ENCODE measurements around the gene AK8.

Gene AK8

DNA sequence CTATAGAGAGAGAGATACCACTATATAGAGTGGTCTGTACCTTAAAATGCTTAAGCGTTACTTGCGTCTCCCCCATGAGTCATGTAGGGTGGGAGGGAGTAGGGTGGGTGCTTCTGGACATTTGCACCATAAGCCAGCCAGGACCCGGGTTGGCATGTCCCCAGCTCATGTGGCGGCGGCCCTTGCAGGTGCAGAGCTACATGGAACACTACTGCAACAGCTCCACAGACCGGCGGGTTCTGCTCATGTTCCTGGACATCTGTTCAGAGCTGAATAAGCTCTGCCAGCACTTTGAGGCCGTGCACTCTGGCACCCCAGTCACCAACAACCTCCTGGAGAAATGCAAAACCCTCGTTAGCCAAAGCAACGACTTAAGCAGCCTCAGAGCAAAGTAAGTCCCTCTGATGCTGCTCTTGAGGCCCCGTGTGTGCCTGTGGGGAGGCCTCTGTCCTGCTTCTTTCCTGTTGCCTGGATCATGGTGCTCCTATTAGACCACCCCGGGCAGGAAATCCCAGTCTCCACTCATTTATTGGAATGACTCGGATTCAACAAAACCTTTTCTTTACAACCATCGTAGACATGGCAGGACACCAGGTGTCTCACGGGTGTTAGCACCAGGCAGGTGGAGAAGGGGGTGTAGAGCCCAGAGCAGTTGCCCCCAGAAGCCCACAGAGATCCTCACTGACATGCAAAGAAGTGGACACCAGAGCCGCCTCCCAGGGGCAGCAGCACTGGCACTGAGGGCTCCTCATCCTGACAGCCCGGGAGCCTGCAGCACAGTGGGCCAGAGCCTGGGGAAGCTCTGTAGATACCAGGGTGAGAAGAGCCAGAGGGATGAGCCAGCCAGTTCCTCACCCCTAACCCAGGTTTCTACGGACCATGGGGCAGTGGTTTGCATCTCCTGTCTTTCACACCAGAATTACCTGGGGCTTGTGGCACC is 9.4 kb upstream of the AK8 start:
- no peak for DNase-seq

DNA sequence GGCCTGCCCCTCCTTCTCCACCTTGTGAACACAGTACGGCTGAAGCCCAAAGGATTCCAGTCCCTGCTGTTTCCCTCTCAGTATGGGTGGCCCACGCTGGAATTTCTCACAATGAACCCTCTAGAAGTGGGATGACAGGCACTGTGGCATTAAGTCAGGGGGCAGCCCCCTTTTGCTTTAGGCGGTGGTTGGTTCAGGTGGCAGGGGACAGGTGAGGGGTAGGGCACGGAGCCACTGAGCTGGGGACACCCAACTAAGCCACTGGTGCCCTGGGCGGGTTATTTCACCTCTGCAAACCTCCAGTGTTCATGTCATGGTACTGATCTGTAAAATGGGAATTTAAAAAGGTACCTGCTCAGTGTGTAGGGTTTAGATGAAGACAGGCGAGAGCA is 8.2 kb upstream of the AK8 start:
- DNase-seq, result no peak

DNA sequence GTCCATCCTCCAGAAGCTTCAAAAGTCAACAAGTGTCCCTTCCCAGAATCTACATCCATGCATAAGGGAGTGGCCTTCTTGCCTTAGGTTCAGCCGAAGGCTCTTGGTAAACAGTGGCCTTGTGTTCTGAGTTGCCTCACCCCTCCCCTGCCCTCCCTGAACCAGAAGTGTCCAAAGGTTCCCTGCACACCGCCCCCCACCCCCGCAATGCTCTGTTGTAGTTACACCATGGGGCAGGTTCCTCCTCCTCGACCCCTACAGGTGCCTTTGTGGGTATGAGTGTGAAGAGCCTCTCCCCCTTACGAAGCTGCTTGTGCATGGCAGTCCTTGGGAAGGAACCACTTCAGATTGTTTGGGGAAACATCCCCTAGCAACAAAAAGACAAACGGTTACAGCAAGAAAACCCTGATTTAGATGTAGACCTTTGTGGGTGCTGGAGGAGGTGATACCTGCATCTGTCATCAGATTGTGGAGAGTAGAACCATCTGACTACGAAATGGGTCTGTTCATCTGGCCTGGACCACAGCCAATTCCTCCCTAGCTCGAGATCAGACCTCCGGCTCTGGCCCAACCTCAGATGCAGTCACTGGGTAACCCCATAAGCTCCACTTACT is 7.7 kb upstream of the AK8 start:
- no peak for DNase-seq

DNA sequence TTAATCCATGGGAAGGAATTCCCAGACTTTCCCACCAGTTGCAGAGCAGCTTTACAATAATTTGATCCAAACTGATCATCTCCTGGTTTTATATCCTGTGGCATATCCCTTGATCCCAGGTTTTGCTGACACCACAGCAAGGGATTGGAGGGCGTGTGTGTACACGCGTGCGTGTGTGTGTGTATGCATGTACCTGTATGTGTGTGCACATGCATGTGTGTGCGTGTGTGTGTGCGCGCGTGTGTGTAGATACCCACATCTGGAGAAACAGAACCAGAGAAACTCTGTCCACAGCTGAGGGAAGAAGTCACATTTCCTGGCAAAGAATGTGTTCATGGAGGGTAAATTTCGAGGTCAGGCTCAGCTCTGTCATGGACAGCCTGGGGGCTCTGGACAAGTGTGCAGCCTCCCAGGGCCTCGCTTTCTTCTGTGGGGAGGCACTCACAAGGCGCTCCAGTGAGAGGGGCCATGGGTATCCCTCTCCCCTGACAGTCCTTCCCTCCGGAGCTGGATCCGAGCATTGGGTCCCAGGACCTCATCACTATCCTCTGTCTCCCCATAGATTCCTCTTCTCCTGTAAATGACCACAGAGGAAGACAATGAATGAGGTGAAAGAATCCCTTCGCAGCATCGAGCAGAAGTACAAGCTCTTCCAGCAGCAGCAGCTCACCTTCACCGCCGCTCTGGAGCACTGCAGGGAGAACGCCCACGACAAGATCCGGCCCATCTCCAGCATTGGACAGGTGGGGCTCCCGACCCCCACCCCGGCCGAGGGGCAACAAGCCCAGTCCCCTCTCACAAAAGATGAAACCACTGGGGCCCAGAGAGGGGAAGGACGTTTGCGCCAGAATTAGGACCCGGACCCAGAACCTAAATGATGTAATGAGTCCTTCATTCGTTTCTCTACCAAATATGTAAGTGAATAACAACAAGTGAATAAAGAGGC is 5.5 kb upstream of the AK8 start:
- DNase-seq, result no peak

DNA sequence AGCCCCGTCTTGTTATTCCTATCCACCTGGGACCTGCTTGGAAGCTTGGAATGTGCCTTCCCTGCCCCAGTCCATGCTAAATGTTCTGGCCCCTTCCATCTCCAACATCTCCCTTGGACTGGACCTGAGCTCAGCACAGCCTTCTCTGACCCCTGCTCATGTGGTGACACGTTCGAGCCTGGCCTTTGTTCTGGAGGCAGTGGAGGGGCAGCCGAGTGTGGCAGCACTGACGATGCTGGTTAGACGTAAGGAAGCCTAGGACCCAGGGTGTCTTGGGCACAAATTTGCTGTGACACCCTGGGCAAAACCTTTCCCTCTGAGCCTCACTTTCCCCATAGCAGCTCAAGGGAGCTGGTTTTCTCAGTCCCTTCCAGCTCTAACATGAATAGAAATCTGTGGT is 4.5 kb upstream of the AK8 start:
- no peak for DNase-seq

DNA sequence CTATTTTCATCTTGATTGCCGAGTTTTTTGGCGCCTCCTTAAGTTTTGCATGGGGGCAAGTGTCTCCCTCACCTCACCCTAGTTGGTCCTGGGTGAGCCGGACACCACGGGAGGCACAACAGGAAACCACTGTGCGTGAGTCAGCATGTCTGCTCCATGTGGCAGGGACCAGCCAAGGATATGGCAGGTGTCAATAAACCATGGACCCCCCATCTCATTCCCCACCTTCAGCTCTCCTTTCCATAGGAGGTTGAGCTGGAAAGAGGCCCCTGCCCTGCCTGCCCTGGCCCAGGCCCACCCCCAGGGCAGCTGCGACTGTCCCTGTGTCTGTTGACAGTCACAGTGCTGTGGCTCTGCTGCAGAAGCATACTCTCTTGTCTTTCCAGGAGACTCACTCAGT is 3.7 kb upstream of the AK8 start:
- no peak for DNase-seq

DNA sequence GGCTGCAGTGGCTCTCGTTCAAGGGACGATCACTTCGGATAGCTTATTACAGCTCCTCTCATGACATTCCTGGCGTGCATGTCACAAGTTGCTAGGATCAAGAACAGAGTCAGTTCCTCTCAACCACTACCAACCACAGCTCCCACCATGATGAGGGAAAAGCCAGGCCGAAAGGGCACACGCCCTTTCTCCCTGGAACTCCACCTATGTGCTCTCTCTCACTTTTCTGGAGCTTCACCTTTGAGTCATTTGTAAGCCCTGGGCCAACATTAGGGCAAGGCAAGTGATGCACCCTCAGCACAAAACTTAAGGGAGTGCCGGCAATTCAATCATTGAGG is 2.2 kb upstream of the AK8 start:
- no peak for DNase-seq

DNA sequence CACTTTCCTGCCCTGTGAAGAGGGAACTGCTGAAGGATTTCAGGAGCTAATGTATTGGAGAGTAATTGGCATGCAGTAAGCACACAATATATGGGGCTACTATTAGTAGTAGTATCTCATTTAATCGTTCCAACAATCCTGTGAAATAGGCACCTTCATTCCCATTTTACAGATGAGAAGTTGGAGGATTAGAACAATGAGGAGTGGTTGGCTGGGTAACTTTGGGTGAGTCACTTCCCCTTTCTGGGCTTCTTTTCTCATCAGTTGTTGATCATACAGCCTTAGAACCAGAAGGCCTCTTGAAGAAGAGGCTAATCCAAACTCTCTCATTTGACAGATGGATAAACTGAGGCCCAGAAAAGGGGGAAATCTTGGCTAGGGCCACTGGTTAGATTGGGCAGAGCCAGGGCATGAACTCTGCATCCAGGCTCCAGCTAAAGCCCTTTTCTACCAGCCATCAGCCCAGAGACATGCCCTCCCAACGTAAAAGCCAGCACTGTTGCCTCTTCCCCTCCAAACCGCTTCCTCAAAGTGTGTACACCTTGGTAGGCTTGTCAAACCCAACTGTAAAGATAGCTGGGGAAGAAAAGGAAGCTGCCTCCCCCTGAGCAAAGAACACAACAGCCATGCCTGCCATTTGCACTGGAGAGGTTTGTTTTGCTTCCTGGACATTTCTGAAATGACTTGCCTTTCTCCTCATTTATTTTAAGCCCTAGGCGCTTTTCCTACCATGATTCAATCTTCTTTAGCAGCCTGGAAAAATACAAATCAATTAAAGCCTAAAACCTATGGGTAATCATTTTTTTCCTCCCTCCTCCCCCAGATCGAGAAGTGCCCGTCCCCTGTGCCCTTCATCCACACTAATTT is 1.6 kb upstream of the AK8 start:
- no peak for DNase-seq

DNA sequence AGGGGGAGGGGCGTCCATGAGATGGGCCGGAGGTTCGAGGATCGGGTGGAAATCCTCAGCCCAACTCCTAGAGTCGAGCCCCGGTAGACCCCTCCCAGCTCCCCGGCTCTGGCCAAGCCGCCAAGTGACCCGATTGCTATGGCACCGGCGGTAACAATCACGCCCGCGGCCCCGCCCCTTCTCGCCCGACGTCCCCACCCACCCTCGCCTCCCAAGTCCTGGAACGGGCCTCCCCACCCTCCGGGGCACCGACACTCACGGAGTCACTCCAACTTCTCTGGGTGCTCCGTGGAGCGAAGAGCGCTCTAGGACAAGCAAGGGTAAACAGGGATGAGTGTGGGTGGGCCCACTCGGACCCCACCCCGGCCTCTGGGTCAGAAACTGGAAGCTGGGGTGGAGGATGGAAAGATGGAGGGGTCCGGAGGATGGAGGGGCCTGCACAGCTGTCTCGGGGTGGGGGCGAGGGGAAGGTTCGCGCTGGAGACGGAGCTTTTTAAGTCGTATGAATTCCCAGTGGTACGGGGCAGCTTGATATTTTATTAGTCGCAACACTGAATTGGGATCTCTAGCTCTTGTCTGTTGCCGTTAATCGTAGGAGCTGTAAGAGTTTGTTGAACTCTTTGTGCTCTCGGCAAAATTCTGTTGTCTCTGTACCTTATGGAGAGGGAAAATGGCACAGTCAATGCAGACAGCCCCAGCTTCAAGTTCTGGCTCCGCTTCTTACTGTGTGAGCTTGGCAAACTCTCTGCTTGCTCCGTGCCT is 792 bp upstream of the AK8 start, which contains the start of gene SPACA9:
Gene SPACA9 (plus strand): TSS at position 204 of the 762 bp plus-strand sequence. CDS start 5,050 bp downstream, outside the sequence.
- peak; percentile 34 to 50 for DNase-seq

DNA sequence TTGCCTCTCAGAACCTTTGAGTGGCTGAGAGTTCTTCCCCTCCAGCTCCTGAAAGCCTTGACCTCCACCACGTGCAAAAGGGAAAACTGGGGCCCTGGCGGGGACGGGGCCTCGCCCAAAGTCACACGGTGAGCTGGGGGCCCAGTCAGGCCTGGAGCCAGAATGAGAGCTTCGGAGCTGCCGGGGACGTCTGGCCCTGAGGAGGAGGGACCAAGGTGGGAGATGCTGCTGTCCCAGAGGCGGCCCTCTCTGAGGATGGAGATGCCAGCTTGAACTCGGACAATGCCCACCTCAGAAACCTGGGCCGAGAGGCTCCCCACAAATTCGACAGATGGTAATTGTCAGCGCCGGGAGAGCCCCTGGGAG is 643 bp downstream of the AK8 start:
- no peak for DNase-seq

DNA sequence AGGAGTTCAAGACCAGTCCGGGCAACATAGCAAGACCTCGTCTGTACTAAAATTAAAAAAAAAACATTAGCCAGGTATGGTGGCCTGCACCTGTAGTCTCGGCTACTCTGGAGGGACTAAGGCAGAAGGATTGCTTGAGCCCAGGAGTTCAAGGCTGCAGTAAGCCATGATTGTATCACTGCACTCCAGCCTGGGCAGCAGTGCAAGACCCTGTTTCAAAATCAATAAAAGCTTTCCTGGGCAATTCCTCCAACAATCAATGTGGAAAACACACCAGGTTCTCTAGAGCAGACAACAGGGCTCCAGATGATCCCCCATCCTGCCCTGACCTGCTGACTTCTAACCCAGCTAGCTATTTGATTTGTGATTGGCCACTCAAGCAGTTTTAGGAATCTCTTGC is 1.2 kb downstream of the AK8 start:
- no peak for DNase-seq

DNA sequence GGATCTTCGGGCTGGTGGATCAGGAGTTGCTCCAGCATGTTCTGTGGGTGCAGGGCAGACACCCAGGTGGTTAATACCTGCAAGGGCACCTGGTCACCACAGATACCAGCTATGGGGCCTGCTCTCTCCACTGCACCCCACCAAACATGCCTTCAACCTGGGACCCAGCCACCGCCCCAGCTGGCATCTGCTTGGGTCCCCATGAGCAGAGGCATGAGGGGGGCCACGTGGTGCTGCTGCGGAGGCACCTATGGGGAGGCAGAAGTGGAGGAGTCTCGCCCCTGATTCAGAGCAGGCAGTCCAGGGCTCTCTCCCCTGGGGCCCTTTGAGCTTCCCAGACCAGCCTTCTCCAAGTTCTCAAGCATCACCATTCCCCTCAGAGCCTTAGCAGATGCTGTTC is 2.9 kb downstream of the AK8 start:
- no peak for DNase-seq

DNA sequence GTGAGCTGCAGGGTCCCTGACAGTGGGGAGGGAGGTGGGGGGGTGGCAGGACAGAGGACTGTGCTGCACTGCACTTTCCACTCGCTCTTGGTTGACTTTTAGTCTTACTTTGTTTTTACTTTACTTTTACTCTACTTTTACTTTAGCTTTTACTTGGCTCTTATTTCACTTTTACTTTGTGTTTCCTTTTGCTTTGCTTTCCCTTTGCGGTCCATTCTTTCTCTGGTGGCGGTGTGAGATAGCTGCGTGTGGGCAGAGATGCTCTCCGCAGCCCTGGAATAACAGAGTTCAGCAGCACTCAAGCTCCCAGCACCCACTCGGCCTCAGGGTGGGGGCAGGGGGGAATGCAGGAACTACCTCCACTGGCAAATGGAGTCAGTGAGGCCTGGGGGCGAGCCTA is 4.7 kb downstream of the AK8 start:
- no peak for DNase-seq

DNA sequence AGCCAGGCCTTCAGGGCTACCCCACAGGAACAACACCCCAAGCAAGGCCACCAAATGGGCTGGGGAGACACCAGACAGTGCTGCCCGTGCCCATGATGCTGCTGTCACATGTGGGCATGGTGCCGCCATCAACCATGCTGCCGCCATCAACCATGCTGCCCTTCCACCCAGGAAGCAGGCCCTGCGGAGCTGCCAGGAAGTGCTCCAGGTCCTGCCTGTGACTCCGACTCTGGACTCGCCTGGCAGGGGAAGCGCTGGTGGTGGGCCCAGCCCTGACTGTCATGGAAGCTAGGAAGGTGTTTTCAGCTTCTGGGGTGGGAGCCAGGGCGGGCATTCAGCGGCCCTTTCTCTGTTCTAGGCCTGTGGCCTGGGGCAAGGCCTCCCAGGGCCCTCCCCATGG is 8.8 kb downstream of the AK8 start:
- DNase-seq, result no peak

DNA sequence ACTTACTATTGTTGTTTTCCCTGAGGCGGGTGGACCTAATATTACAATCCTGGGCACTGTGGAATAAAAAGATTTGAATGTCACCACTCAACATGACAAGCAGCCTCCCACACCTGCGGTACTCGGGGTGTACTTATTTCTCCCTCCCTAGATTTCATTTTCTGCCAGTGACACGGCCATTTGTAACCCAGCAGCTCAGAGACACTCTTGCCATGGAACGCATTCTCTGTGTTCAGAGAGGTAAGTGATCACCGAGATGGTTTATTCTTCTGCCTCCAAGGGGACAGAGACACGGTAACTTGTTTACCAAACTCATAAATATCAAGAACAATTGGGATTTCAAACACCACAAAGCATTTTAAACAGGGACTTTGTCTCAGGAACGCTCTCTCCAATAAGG is 11.2 kb downstream of the AK8 start:
- no peak for DNase-seq

DNA sequence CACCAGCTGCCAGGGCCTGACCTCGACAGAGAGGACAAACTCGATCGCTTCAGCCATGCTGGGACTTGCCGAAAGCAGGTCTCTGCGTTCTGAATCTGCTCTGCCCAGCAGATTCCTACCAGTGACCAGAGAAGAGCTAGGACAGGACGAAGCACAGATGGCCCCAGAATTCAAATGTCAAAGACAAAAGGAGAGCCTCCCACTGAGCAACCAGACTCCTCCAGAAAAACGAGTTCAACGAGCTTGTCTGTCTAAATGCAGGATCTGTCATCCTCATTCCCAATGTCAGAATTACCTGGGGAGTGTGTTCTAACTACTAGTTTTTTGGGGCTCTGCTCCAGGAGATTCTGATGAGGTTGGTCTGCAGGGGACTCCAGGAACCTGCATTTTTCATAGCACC is 13.4 kb downstream of the AK8 start:
- no peak for DNase-seq

DNA sequence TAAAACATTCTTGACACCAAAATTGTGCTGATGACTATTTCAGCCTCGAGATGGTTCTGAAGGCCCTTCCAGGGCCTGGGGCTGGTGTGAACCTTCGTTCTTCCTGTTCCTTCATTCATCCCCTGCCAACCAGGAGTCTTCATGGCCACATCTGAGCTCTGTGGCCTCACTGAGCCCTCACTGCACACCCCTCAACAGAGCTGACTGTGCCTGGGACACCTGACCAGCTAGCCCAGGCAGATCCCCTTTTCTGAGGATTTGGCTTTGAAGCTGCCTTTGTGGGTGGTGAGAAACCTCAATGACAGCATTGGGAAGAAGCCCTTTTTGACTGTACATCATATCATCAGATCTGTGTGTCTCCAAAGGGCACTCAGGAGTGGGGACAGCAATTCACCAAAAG is 13.8 kb downstream of the AK8 start:
- DNase-seq, result no peak

DNA sequence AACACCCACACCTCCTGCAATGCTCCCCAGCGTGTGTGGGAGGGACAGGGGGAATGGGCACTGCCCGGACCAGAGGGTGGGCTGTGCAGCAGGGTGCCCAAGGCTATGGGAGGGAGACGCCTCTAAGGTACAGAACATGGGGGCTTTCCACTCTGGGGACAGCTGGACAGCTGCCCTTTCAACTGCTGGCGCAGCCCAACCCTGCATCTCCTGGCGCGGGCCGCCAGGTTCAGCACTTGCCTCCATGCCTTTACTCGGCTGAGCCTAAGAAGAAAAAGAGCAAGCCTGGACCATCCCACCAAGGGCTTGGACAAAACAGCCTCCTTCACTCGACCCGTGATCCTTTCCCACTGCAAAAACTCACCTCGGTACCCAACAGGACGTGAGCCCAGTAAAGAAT is 15.0 kb downstream of the AK8 start:
- DNase-seq, result no peak

DNA sequence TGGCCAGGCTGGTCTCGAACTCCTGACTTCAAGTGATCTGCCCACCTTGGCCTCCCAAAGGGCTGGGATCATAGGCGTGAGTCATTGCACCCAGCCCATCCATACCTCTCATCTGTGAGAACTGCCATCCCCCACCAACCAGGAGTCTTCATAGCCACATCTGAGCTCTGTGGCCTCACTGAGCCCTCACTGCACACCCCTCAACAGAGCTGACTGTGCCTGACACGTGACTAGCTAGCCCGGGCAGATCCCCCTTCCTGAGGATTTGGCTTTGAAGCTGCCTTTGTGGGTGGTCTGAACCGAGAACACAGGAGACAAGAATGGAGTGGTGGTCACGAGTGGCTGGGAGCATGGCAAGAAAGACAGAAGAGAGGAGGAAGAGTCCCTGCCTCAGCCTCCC is 15.6 kb downstream of the AK8 start:
- DNase-seq, result no peak

DNA sequence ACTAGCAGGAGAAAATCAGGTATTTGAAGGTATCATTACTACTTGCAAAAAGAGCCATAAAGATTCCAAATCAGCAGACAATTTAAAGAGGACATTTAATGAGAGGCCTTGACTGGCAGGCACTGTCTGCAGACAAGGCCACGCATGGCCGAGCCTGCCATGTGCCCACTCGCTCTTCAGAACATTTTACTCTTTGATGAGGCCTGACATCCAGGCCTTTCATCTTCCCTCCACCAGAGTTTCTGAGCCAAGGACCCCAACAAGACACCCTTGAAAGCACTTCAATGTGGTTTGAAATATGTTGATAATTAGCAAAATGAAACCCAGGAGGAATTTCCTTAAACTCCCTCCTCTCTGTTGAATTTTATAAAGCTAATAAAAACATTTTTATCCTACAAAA is 16.4 kb downstream of the AK8 start:
- no peak for DNase-seq

DNA sequence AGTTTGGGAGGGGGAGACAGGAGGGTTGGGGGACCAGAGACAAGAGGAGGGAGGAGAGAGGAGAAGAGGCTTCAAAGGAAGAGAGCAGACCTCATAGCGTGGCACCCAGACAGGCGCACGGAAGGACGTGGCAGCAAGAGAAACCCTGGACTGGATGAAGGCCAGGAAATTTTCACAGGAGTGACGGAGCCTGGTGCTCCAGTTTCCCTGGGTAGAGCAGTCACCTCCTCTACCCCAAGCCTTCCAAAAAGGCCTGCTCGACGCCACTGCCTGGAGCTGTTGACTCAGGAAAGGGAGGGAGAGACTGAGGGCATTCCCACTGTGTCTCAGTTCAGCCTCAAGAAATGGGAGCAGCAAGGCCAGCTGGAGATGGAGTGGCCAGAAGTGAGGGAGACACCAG is 19.3 kb downstream of the AK8 start:
- DNase-seq, result no peak
